ENCODE data around the gene TRPV4.

TRPV4 gene

DNA sequence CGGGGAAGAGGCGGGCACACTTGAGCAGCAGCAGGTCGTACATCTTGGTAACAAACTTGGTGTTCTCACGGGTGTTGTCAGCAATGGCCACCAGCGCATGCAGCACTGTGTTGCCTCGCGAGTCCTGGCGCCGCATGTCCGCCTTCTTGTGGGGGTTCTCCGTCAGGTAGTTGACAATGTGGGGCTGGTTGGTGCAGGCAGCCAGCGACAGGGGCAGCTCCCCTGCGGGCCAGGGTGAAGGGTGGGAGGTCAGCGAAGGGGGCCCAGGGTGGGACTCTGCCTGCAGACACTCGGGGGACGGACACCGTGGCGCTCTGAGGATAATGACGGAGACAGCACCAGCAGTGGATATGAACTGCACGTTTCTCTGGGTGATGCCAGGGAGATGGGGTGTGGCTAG lies 34.5 kb downstream of the TRPV4 start:
- H3K4me3 ChIP-seq (ENCODE audit: low read depth in 1 of 2, low read length in 2 of 2) = no peak overlapping the region
- H3K4me1 ChIP-seq (ENCODE audit: control insufficient read depth in 1 of 2, insufficient read depth in 2 of 2, low read length in 2 of 2) = no peaks in the 10 kb centered on the region
- no peak overlapping the region for H3K27ac ChIP-seq (ENCODE audit: low read length)
- H3K36me3 ChIP-seq (ENCODE audit: control insufficient read depth in 1 of 2, insufficient read depth in 2 of 2, low read length in 2 of 2) = no peaks in the 10 kb centered on the region
- no peaks in the 10 kb centered on the region for H3K27me3 ChIP-seq (ENCODE audit: low read depth, low read length)
- H3K9me3 ChIP-seq (ENCODE audit: control insufficient read depth in 1 of 2, low read length in 2 of 2) = no peaks in the 10 kb centered on the region

DNA sequence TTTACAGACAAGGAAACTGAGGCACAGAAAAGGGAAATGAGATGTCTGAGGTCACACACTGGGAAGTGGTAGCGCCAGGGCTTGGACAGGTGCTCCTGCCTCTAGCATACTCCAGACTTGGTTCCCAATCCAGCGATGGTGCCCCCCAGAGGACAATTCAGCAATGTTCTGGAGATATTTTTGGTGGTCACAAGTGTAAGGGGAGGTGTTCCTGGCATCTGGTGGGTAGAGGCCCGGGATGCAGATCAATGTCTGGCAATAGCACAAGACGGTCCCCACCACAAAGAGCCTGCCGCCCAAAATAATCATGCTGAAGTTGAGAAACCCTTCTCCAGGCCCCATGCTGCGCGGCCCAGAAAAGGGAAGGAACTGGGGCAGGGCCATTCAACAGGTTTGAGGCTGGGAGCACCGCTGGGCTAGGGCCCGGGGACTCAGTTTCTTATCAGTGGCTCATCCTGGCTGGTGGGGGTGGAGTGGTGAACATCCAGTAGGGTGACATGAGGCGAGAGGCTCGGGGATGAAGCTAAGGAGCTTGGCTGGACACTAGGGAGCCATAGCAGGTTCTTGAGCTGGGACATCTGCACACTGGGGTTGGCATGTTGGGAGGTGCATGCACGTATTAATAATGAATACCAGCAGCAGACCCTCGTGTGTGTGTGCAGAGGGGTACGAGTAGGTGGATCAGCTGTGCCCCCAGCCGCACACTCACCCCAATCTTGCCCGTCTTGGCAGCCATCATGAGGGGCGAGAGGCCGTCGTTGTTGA lies 35.1 kb downstream of the TRPV4 start:
- Histone ChIP-seq H3K36me3 (ENCODE audit: control insufficient read depth in 1 of 2, insufficient read depth in 2 of 2, low read length in 2 of 2) (no peaks in the 10 kb centered on the region), H3K27me3 (ENCODE audit: low read depth, low read length) (no peaks in the 10 kb centered on the region), H3K27ac (ENCODE audit: low read length) (no peak overlapping the region), H3K4me1 (ENCODE audit: control insufficient read depth in 1 of 2, insufficient read depth in 2 of 2, low read length in 2 of 2) (no peaks in the 10 kb centered on the region), H3K4me3 (ENCODE audit: low read depth in 1 of 2, low read length in 2 of 2) (no peak overlapping the region), H3K9me3 (ENCODE audit: control insufficient read depth in 1 of 2, low read length in 2 of 2) (no peaks in the 10 kb centered on the region)

DNA sequence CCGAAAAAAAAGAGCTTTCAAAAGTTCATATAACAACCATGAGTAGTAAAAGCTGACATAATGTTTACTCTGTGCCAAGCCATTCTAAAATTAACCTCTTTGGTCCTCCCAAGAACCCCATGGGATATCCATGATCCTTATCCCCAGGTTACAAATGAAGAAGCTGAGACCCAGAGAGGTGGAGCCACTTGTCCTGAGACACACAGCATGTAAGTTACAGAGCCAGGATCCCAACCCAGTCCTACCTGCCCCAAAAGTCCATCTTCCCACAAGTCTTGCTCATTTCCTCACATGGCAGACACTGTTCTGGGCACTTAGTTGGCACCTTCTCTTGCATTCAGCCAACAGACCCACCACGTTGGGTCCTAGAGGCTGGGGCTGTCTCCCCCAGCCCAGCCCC lies 37.1 kb downstream of the TRPV4 start:
- no peaks in the 10 kb centered on the region for H3K9me3 ChIP-seq (ENCODE audit: control insufficient read depth in 1 of 2, low read length in 2 of 2)
- H3K4me3 ChIP-seq (ENCODE audit: low read depth in 1 of 2, low read length in 2 of 2) = no peak overlapping the region
- H3K27ac ChIP-seq (ENCODE audit: low read length) = no peak overlapping the region
- H3K36me3 ChIP-seq (ENCODE audit: control insufficient read depth in 1 of 2, insufficient read depth in 2 of 2, low read length in 2 of 2) = no peaks in the 10 kb centered on the region
- no peaks in the 10 kb centered on the region for H3K27me3 ChIP-seq (ENCODE audit: low read depth, low read length)
- H3K4me1 ChIP-seq (ENCODE audit: control insufficient read depth in 1 of 2, insufficient read depth in 2 of 2, low read length in 2 of 2) = no peaks in the 10 kb centered on the region

DNA sequence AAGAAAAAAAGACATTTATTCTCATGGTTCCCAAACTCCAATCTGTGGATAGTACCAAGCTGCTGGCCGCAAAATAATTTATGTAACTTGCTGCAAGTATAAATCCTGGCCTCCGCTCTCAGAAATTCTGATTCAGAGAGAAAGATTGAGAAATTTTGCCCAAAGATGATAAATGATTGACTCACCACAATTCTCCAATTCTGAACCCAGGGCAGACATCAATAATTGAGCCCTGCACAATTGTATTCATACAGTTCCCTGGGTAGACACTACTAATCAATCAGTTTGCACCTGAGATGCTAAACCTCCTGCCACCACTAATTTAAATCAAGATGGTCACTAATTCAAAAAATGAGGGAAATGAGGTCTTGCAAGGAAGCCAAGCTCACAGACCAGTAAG lies 38.2 kb downstream of the TRPV4 start:
- no peaks in the 10 kb centered on the region for H3K36me3 ChIP-seq (ENCODE audit: control insufficient read depth in 1 of 2, insufficient read depth in 2 of 2, low read length in 2 of 2)
- no peaks in the 10 kb centered on the region for H3K27me3 ChIP-seq (ENCODE audit: low read depth, low read length)
- H3K27ac ChIP-seq (ENCODE audit: low read length) = no peak overlapping the region
- H3K4me1 ChIP-seq (ENCODE audit: control insufficient read depth in 1 of 2, insufficient read depth in 2 of 2, low read length in 2 of 2) = no peaks in the 10 kb centered on the region
- no peak overlapping the region for H3K4me3 ChIP-seq (ENCODE audit: low read depth in 1 of 2, low read length in 2 of 2)
- H3K9me3 ChIP-seq (ENCODE audit: control insufficient read depth in 1 of 2, low read length in 2 of 2) = no peaks in the 10 kb centered on the region

DNA sequence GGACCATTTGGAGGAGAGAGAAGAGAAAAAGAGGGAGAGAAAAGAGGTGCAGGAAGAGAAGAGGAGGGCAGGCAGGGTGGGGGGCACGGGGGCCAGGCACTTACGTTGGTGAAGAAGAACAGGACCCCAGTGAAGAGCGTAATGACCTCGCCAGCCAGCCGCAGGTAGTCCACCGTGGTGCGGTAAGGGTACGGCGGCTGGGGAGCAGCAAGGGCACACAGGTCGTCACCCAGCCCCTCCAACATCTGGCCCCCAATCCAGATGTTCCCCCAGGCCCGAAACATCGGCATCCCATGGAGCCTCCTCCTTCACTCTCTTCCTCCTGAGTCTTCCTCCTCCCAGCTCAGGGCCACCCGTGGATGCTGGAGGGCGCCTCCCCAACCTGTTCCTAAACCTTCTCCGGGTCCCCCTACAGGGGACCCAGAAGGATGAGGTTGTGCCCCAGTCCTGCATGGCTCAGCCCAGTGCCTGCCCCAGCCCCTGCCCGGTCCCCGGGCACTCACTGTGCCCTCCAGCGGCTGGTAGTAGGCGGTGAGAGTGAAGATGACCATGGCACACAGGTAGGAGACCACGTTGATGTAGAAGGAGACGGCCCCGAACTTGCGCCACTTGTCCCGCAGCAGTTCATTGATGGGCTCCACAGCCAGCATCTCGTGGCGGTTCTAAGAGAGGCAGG lies 39.2 kb downstream of the TRPV4 start:
- Histone ChIP-seq H3K27me3 (ENCODE audit: low read depth, low read length) (no peaks in the 10 kb centered on the region), H3K4me3 (ENCODE audit: low read depth in 1 of 2, low read length in 2 of 2) (no peak overlapping the region), H3K4me1 (ENCODE audit: control insufficient read depth in 1 of 2, insufficient read depth in 2 of 2, low read length in 2 of 2) (no peaks in the 10 kb centered on the region), H3K27ac (ENCODE audit: low read length) (no peak overlapping the region), H3K9me3 (ENCODE audit: control insufficient read depth in 1 of 2, low read length in 2 of 2) (no peaks in the 10 kb centered on the region), H3K36me3 (ENCODE audit: control insufficient read depth in 1 of 2, insufficient read depth in 2 of 2, low read length in 2 of 2) (no peaks in the 10 kb centered on the region)

DNA sequence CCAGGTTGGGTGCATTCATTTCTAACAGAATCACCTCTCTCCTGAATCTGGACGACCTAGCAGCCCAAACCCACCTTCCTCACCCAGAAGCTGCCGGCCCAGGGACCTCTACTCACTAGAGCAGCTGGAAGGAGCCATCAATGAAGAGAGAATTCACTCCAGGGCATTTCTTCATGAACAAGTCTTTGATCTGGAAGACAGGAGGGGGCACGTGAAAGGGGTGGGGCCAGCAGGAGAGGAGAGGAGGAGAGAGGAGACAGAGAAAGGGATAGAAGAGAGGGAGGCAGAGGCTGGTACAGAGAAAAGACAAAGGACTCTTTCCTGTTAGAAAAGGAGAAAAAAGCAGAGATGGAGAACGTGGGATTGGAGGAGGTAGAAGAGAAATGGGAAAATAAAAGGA lies 39.8 kb downstream of the TRPV4 start:
- Histone ChIP-seq H3K27me3 (ENCODE audit: low read depth, low read length) (no peaks in the 10 kb centered on the region), H3K36me3 (ENCODE audit: control insufficient read depth in 1 of 2, insufficient read depth in 2 of 2, low read length in 2 of 2) (no peaks in the 10 kb centered on the region), H3K9me3 (ENCODE audit: control insufficient read depth in 1 of 2, low read length in 2 of 2) (no peaks in the 10 kb centered on the region), H3K4me1 (ENCODE audit: control insufficient read depth in 1 of 2, insufficient read depth in 2 of 2, low read length in 2 of 2) (no peaks in the 10 kb centered on the region), H3K27ac (ENCODE audit: low read length) (no peak overlapping the region), H3K4me3 (ENCODE audit: low read depth in 1 of 2, low read length in 2 of 2) (no peak overlapping the region)

DNA sequence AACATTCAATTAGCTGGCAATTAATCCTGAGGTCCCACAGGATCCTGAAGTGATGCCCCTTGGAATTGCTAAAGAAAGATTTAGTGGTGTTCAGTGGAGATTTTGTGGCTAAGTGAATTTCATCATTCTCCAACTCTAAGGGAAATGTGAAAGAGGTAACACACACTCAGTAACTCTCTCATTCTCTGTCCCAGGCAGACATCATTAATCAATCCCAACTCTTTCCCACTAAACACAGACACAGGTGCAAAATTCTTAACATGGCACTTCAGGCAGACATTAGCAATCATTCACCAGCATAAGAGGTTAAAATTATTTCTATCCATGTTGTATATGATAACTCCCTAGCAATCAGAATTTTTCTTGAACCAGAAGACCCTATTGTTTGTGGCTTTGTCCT lies 40.2 kb downstream of the TRPV4 start:
- H3K9me3 ChIP-seq (ENCODE audit: control insufficient read depth in 1 of 2, low read length in 2 of 2) = no peaks in the 10 kb centered on the region
- no peaks in the 10 kb centered on the region for H3K4me1 ChIP-seq (ENCODE audit: control insufficient read depth in 1 of 2, insufficient read depth in 2 of 2, low read length in 2 of 2)
- H3K4me3 ChIP-seq (ENCODE audit: low read depth in 1 of 2, low read length in 2 of 2) = no peak overlapping the region
- no peak overlapping the region for H3K27ac ChIP-seq (ENCODE audit: low read length)
- H3K36me3 ChIP-seq (ENCODE audit: control insufficient read depth in 1 of 2, insufficient read depth in 2 of 2, low read length in 2 of 2) = no peaks in the 10 kb centered on the region
- no peaks in the 10 kb centered on the region for H3K27me3 ChIP-seq (ENCODE audit: low read depth, low read length)

DNA sequence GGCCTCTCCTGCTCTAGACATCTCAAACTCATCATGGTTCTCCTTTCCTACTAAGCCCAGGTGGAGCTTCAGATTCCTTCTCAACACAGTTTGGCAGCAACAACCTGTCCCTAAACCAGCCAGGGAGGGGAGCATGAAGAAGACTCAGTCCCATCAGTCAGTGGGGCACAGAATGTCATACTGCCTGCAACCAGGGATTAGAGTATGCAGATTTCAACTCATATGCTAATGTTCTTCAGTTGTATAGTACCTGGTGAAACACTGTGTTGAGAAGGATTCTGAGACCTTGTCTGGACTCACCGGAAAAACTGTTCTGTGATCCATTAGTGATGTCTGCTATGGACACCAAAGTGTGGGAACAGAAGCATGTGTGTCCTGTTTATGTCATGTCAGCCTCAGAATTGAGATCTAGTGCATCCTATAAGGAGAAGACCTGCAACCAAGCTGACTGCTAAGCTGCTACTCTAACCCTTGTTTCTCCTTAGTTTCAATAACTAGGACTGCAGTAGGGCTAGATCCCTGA lies 43.6 kb downstream of the TRPV4 start:
- H3K9me3 ChIP-seq (ENCODE audit: control insufficient read depth in 1 of 2, low read length in 2 of 2) = no peaks in the 10 kb centered on the region
- H3K27me3 ChIP-seq (ENCODE audit: low read depth, low read length) = no peaks in the 10 kb centered on the region
- no peak overlapping the region for H3K27ac ChIP-seq (ENCODE audit: low read length)
- H3K4me3 ChIP-seq (ENCODE audit: low read depth in 1 of 2, low read length in 2 of 2) = no peak overlapping the region
- no peaks in the 10 kb centered on the region for H3K36me3 ChIP-seq (ENCODE audit: control insufficient read depth in 1 of 2, insufficient read depth in 2 of 2, low read length in 2 of 2)
- no peaks in the 10 kb centered on the region for H3K4me1 ChIP-seq (ENCODE audit: control insufficient read depth in 1 of 2, insufficient read depth in 2 of 2, low read length in 2 of 2)

DNA sequence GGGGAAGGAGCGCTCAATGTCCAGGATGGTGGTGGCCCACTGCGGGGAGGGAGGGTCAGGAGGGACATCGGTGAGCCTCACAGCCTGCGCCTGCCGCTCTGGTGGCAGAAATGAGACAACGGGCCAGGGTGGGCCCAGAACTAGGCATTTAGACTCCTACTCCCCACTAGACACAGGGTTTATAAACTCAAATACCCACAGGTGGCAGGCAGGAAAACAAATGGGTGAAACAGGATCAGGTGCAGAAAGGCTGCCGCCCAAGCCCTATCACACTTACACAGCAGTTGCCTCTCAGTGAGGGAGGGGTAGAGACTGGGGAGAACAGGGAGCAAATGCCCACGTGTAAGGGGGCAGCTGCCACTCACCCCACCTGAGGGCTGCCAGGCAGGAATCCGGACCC lies 46.4 kb downstream of the TRPV4 start:
- H3K9me3 ChIP-seq (ENCODE audit: control insufficient read depth in 1 of 2, low read length in 2 of 2) = no peaks in the 10 kb centered on the region
- no peaks in the 10 kb centered on the region for H3K4me1 ChIP-seq (ENCODE audit: control insufficient read depth in 1 of 2, insufficient read depth in 2 of 2, low read length in 2 of 2)
- H3K27me3 ChIP-seq (ENCODE audit: low read depth, low read length) = no peaks in the 10 kb centered on the region

DNA sequence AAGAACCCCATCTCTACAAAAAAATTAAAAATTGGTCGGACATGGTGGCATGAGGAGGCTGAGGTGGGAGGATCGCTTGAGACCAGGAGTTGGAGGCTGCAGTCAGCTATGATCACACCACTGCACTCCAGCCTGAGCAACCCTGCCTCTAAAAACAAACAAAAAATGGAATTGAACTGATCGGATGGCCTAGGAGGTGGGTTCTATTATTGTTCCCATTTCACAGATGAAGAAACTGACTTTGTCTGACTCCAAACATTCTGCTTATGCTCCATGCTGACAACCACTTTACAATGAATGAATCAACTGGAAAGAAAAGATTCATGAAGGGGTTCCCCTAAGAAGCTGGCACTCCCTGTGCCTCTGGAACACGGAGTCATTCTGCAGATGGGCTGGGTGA lies 47.3 kb downstream of the TRPV4 start:
- no peaks in the 10 kb centered on the region for H3K4me1 ChIP-seq (ENCODE audit: control insufficient read depth in 1 of 2, insufficient read depth in 2 of 2, low read length in 2 of 2)
- no peaks in the 10 kb centered on the region for H3K36me3 ChIP-seq (ENCODE audit: control insufficient read depth in 1 of 2, insufficient read depth in 2 of 2, low read length in 2 of 2)
- H3K27me3 ChIP-seq (ENCODE audit: low read depth, low read length) = no peaks in the 10 kb centered on the region
- no peak overlapping the region for H3K4me3 ChIP-seq (ENCODE audit: low read depth in 1 of 2, low read length in 2 of 2)
- no peaks in the 10 kb centered on the region for H3K9me3 ChIP-seq (ENCODE audit: control insufficient read depth in 1 of 2, low read length in 2 of 2)
- H3K27ac ChIP-seq (ENCODE audit: low read length) = no peak overlapping the region

More for the DNA sequence above, 46.4 kb downstream of the TRPV4 start:
- Histone ChIP-seq H3K36me3 (ENCODE audit: control insufficient read depth in 1 of 2, insufficient read depth in 2 of 2, low read length in 2 of 2) (no peaks in the 10 kb centered on the region), H3K4me3 (ENCODE audit: low read depth in 1 of 2, low read length in 2 of 2) (no peak overlapping the region), H3K27ac (ENCODE audit: low read length) (no peak overlapping the region)

DNA sequence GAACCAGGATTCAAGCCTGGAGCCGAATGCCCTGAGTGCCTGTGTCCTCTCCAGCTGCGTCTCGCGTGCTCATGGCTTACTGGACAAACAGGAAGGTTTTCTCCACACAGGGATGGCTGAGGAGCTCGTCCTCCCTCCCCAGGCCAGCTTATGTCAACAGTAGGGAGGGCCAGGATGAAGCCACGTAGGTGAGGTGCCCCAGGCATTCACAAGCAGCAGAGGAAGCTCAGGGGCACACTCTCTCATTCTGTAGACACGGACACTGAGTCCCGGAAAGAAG lies 49.3 kb downstream of the TRPV4 start:
- Histone ChIP-seq H3K27ac (ENCODE audit: low read length) (no peak overlapping the region), H3K27me3 (ENCODE audit: low read depth, low read length) (no peaks in the 10 kb centered on the region), H3K4me1 (ENCODE audit: control insufficient read depth in 1 of 2, insufficient read depth in 2 of 2, low read length in 2 of 2) (no peaks in the 10 kb centered on the region), H3K9me3 (ENCODE audit: control insufficient read depth in 1 of 2, low read length in 2 of 2) (peaks cover 0 to 5% of the 10 kb centered on the region in 2 donors), H3K36me3 (ENCODE audit: control insufficient read depth in 1 of 2, insufficient read depth in 2 of 2, low read length in 2 of 2) (no peaks in the 10 kb centered on the region), H3K4me3 (ENCODE audit: low read depth in 1 of 2, low read length in 2 of 2) (no peak overlapping the region)
